IMR-90 (cell line): Measurements from ENCODE around the gene KIF6. TPM values are rescaled to one million over a fixed set of nuclear protein-coding genes. Genes with fewer than 3 reads are reported as not detected.

ENCODE experiments used
- ATAC-seq: fragments of 200-7000 bp; cut with Tn5 transposase; 2 replicates; pipeline ENCODE4 v1.9.1; 2020; ENCODE audit warnings: low read depth, mild to moderate bottlenecking, moderate library complexity
- BruUV-seq: library from RNA; stranded (reverse); fragments of 400-500 nt; replicated peaks from 2 replicates; lab custom pipeline; 2021; lab: Mats Ljungman, UMichigan
- CTCF ChIA-PET: fragments of 300-600 bp; formaldehyde crosslinking; extraction: SDS; loops from one replicate; lab custom pipeline; 2021; ENCODE audit warnings: antibody characterized with exemption; lab: Yijun Ruan, JAX
- POLR2A ChIA-PET: fragments of 300-600 bp; sonication (Branson Sonifier 250); formaldehyde crosslinking; loops from one replicate; lab custom pipeline; 2022; ENCODE audit warnings: antibody characterized with exemption; ENCODE audit not compliant: unreplicated experiment; lab: Charles Lee
- DNase-seq: peaks from one replicate; pipeline ENCODE4 v3.0.0; 2013
- H2AFZ ChIP-seq: replicated peaks from 2 replicates; pipeline ENCODE3; 2013; ENCODE audit warnings: low read length, mild to moderate bottlenecking; ENCODE audit not compliant: poor library complexity
- H2AK5ac ChIP-seq: 2 replicates; pipeline ENCODE4 v1.6.1; 2013; ENCODE audit warnings: low read depth, low read length, inconsistent platforms
- H2AK9ac ChIP-seq: replicated peaks from 2 replicates; pipeline ENCODE3; 2013; ENCODE audit warnings: mild to moderate bottlenecking, low read depth, low read length, moderate library complexity; ENCODE audit not compliant: poor library complexity
- H2BK120ac ChIP-seq: 2 replicates; pipeline ENCODE4 v1.6.1; 2013; ENCODE audit warnings: low read depth, low read length, inconsistent platforms
- H2BK15ac ChIP-seq: 3 replicates; pipeline ENCODE4 v1.6.1; 2013; ENCODE audit warnings: low read depth, low read length, inconsistent platforms
- H2BK20ac ChIP-seq: 2 replicates; pipeline ENCODE4 v1.6.1; 2013; ENCODE audit warnings: low read depth, mild to moderate bottlenecking, inconsistent platforms, low read length, moderate library complexity
- H2BK5ac ChIP-seq: 2 replicates; pipeline ENCODE4 v1.6.1; 2013; ENCODE audit warnings: mild to moderate bottlenecking, low read depth, low read length, inconsistent platforms; ENCODE audit not compliant: poor library complexity, severe bottlenecking
- H3K14ac ChIP-seq: replicated peaks from 2 replicates; pipeline ENCODE4 v1.6.1; 2013; ENCODE audit warnings: low read depth, low read length, inconsistent platforms
- H3K18ac ChIP-seq: 2 replicates; pipeline ENCODE4 v1.6.1; 2013; ENCODE audit warnings: low read depth, low read length, control low read depth
- H3K23ac ChIP-seq: 2 replicates; pipeline ENCODE4 v1.6.1; 2013; ENCODE audit warnings: low read depth, low read length, inconsistent platforms
- H3K27ac ChIP-seq: 2 replicates; pipeline ENCODE4 v1.5.1; 2013; ENCODE audit warnings: mild to moderate bottlenecking, control low read depth, low read length; ENCODE audit not compliant: insufficient read depth
- H3K27me3 ChIP-seq: 2 replicates; pipeline ENCODE4 v1.6.1; 2013; ENCODE audit warnings: low read length; ENCODE audit not compliant: control insufficient read depth, insufficient read depth
- H3K36me3 ChIP-seq: 2 replicates; pipeline ENCODE4 v1.6.1; 2013; ENCODE audit warnings: low read length, mixed read lengths; ENCODE audit not compliant: control insufficient read depth, insufficient read depth
- H3K4ac ChIP-seq: 2 replicates; pipeline ENCODE4 v1.6.1; 2013; ENCODE audit warnings: low read depth, low read length, inconsistent platforms
- H3K4me1 ChIP-seq: 2 replicates; pipeline ENCODE4 v1.6.1; 2013; ENCODE audit warnings: low read length, mixed read lengths; ENCODE audit not compliant: control insufficient read depth, insufficient read depth
- H3K4me2 ChIP-seq: 2 replicates; pipeline ENCODE4 v1.6.1; 2013; ENCODE audit warnings: low read depth, mild to moderate bottlenecking, control low read depth, low read length, moderate library complexity
- H3K4me3 ChIP-seq: 2 replicates; pipeline ENCODE4 v1.5.1; 2013; ENCODE audit warnings: low read depth, mild to moderate bottlenecking, control low read depth, low read length, moderate library complexity; ENCODE audit not compliant: insufficient read depth
- H3K56ac ChIP-seq: 2 replicates; pipeline ENCODE4 v1.6.1; 2013; ENCODE audit warnings: low read length, inconsistent platforms; ENCODE audit not compliant: insufficient read depth; ENCODE audit errors: extremely low read depth
- H3K79me1 ChIP-seq, 2 experiments: 2 replicates each; pipeline ENCODE4 v1.6.1; 2013; ENCODE audit warnings: low read length in 2 of 2, inconsistent platforms in 1 of 2, low read depth in 1 of 2
- H3K9ac ChIP-seq: 2 replicates; pipeline ENCODE4 v1.6.1; 2013; ENCODE audit warnings: low read depth, low read length, control low read depth
- H3K9me1 ChIP-seq: 2 replicates; pipeline ENCODE4 v1.6.1; 2013; ENCODE audit warnings: low read length, inconsistent platforms; ENCODE audit not compliant: insufficient read depth
- H3K9me3 ChIP-seq: 2 replicates; pipeline ENCODE4 v1.6.1; 2013; ENCODE audit warnings: low read length; ENCODE audit not compliant: control insufficient read depth, insufficient read depth
- H4K20me1 ChIP-seq: 2 replicates; pipeline ENCODE4 v1.6.1; 2013; ENCODE audit warnings: low read length, inconsistent platforms; ENCODE audit not compliant: insufficient read depth
- H4K5ac ChIP-seq: 2 replicates; pipeline ENCODE4 v1.6.1; 2013; ENCODE audit warnings: mild to moderate bottlenecking, low read depth, low read length, control low read depth
- H4K8ac ChIP-seq, 2 experiments: 2 replicates each; pipeline ENCODE4 v1.6.1; 2013; ENCODE audit warnings: low read depth in 2 of 2, low read length in 2 of 2, control low read depth in 1 of 2, inconsistent platforms in 1 of 2
- H4K91ac ChIP-seq: 2 replicates; pipeline ENCODE4 v1.6.1; 2013; ENCODE audit warnings: low read depth, low read length, inconsistent platforms; ENCODE audit not compliant: insufficient read depth
- BHLHE40 ChIP-seq: fragments of 150-350 bp; IDR thresholded peaks from 2 replicates; pipeline ENCODE4 v1.6.1; 2016; ENCODE audit warnings: mild to moderate bottlenecking, low read depth, low read length
- CEBPB ChIP-seq: IDR thresholded peaks from 2 replicates; pipeline ENCODE4 v1.6.1; 2012; ENCODE audit warnings: low read depth, low read length, improper control_type of control experiment
- CHD1 ChIP-seq: IDR thresholded peaks from 2 replicates; pipeline ENCODE4 v1.6.1; 2012; ENCODE audit warnings: low read depth, low read length, improper control_type of control experiment
- CTCF ChIP-seq: conservative IDR thresholded peaks from 2 replicates; pipeline ENCODE4 v1.5.1; 2012; ENCODE audit warnings: mild to moderate bottlenecking, low read depth, low read length, improper control_type of control experiment
- ELK1 ChIP-seq: fragments of 150-350 bp; IDR thresholded peaks from 2 replicates; pipeline ENCODE4 v1.6.1; 2016; ENCODE audit warnings: low read depth, mild to moderate bottlenecking, low read length, moderate library complexity, borderline replicate concordance
- FOS ChIP-seq: fragments of 150-350 bp; IDR thresholded peaks from 2 replicates; pipeline ENCODE4 v1.6.1; 2016; ENCODE audit warnings: low read depth, low read length
- MAFK ChIP-seq: IDR thresholded peaks from 2 replicates; pipeline ENCODE4 v1.6.1; 2012; ENCODE audit warnings: low read depth, low read length, improper control_type of control experiment
- MAZ ChIP-seq: IDR thresholded peaks from 2 replicates; pipeline ENCODE4 v1.6.1; 2012; ENCODE audit warnings: low read depth, mild to moderate bottlenecking, low read length, improper control_type of control experiment, moderate library complexity, borderline replicate concordance
- MXI1 ChIP-seq: IDR thresholded peaks from 2 replicates; pipeline ENCODE4 v1.6.1; 2012; ENCODE audit warnings: low read depth, mild to moderate bottlenecking, low read length, moderate library complexity, borderline replicate concordance
- NFE2L2 ChIP-seq: fragments of 150-350 bp; IDR thresholded peaks from 2 replicates; pipeline ENCODE4 v1.6.1; 2016; ENCODE audit warnings: low read depth, mild to moderate bottlenecking, low read length
- POLR2A ChIP-seq: IDR thresholded peaks from 2 replicates; pipeline ENCODE4 v1.6.1; 2012; ENCODE audit warnings: mild to moderate bottlenecking, low read depth, low read length
- RAD21 ChIP-seq: IDR thresholded peaks from 2 replicates; pipeline ENCODE4 v1.6.1; 2012; ENCODE audit warnings: low read length, improper control_type of control experiment
- RCOR1 ChIP-seq: IDR thresholded peaks from 2 replicates; pipeline ENCODE4 v1.6.1; 2012; ENCODE audit warnings: mild to moderate bottlenecking, low read length, improper control_type of control experiment; ENCODE audit not compliant: insufficient replicate concordance
- RFX5 ChIP-seq: IDR thresholded peaks from 2 replicates; pipeline ENCODE4 v1.8.0; 2012; ENCODE audit warnings: low read depth, mild to moderate bottlenecking, low read length, moderate library complexity
- SMC3 ChIP-seq: fragments of 150-350 bp; IDR thresholded peaks from 2 replicates; pipeline ENCODE4 v1.6.1; 2016; ENCODE audit warnings: low read depth, mild to moderate bottlenecking, antibody characterized with exemption, low read length, moderate library complexity
- USF2 ChIP-seq: fragments of 150-350 bp; IDR thresholded peaks from 2 replicates; pipeline ENCODE4 v1.6.1; 2017; ENCODE audit warnings: mild to moderate bottlenecking, antibody characterized with exemption, low read length, low read depth
- WGBS, 2 experiments: methylation state at CpG; one replicate each; pipeline versions ENCODE4 v1.1.5 to v1.1.7; 2013; ENCODE audit warnings: missing lambda C conversion rate in 2 of 2; ENCODE audit not compliant: insufficient read length in 1 of 2; ENCODE audit errors: extremely low coverage in 2 of 2; 5-methylcytosine and 5-hydroxymethylcytosine counted together
- dilution Hi-C: fragments of 300-500 bp; cut with HindIII; formaldehyde crosslinking; loops from one replicate; pipeline ENCODE4 v1.14.3; 2018; ENCODE audit warnings: low sequenced_read_pairs; ENCODE audit not compliant: unreplicated experiment
- in situ Hi-C: fragments of 300-500 bp; cut with MboI; formaldehyde crosslinking; loops from 3 replicates; pipeline ENCODE4 v1.14.3; 2019; ENCODE audit warnings: low sequenced_read_pairs, inconsistent platforms, mixed read lengths
- intact Hi-C: fragments of 100-400 bp; cut with micrococcal nuclease; formaldehyde crosslinking; loops from 2 replicates; pipeline ENCODE4 v1.10.0; 2022
- polyA plus RNA-seq, 3 experiments: library from polyadenylated mRNA; depleted of rRNA; stranded (reverse); fragments of >200 nt; gene quantifications; 2 replicates each; pipeline ENCODE4 v1.2.3, GENCODE V29; 2012; ENCODE audit warnings: low replicate concordance in 1 of 3
- total RNA-seq: library from RNA; depleted of rRNA; stranded (reverse); fragments of >200 nt; gene quantifications from 2 replicates; pipeline ENCODE4 v1.2.3, GENCODE V29; 2012

The KIF6 gene
- total and polyA plus RNA-seq, 2 of the 4 experiments (the other 2 are of a cell fraction) = under 0.01 to 0.10 TPM

- no peak overlapping the region for H3K4ac ChIP-seq
- no CpG with 5 or more reads among the region's 1 CpG for WGBS, 2 experiments
- H4K5ac ChIP-seq = no peak overlapping the region
- no peak overlapping the region for H3K14ac ChIP-seq
- no peak overlapping the region for H2BK15ac ChIP-seq
- H3K4me1 ChIP-seq = no peaks in the 10 kb centered on the region
- no peaks in the 10 kb centered on the region for H3K36me3 ChIP-seq
- DNase-seq (no peak), ATAC-seq (no peak)
- H2AFZ ChIP-seq = no peak overlapping the region
- no peak overlapping the region for H2BK120ac ChIP-seq
- no peak overlapping the region for H3K4me2 ChIP-seq
- H2AK5ac ChIP-seq = no peak overlapping the region
- no peak overlapping the region for H4K8ac ChIP-seq
- no peak overlapping the region for H3K18ac ChIP-seq
- no peaks in the 10 kb centered on the region for H3K9me3 ChIP-seq
- no peak overlapping the region for H2BK20ac ChIP-seq
- H3K27me3 ChIP-seq = no peaks in the 10 kb centered on the region
- H4K20me1 ChIP-seq = no peaks in the 10 kb centered on the region
- H3K9ac ChIP-seq = no peak overlapping the region
- ChIA-PET CTCF (no interaction called here), POLR2A (no interaction called here)
- H3K4me3 ChIP-seq = no peak overlapping the region
- TF ChIP-seq FOS = no peak
- no peak for TF ChIP-seq RCOR1
- TF ChIP-seq BHLHE40 = no peak
- TF ChIP-seq CEBPB = no peak
- TF ChIP-seq CTCF = no peak
- no peak for TF ChIP-seq NFE2L2
- no peak for TF ChIP-seq USF2
- TF ChIP-seq RFX5 = no peak
- no peak for TF ChIP-seq MAFK
- TF ChIP-seq MAZ = no peak
- no peak for TF ChIP-seq RAD21
- TF ChIP-seq ELK1 = no peak
- no peak for TF ChIP-seq POLR2A
- TF ChIP-seq MXI1 = no peak
- TF ChIP-seq SMC3 = no peak
- TF ChIP-seq CHD1 = no peak
- intact Hi-C loops (no loop called here), dilution Hi-C loops (no loop called here), in situ Hi-C loops (no loop called here)
- H3K56ac ChIP-seq = no peak overlapping the region
- no peak overlapping the region for H4K91ac ChIP-seq
- BruUV-seq = no TSS peak
- H3K9me1 ChIP-seq = no peaks in the 10 kb centered on the region
- no peak overlapping the region for H3K27ac ChIP-seq
- H2BK5ac ChIP-seq = no peak overlapping the region
- H3K79me1 ChIP-seq = no peaks in the 10 kb centered on the region
- H2AK9ac ChIP-seq = no peak overlapping the region
- no peak overlapping the region for H3K23ac ChIP-seq
Observed at GRCh38 chr6:39517756-39518155, 207.5 kb downstream of the KIF6 start.
